ENCODE data around the gene DIO3. TPM values are rescaled to one million over a fixed set of nuclear protein-coding genes. Genes with fewer than 3 reads are reported as not detected.
A peak's percentile ranks its signal among the peaks of the same experiment; 100 is the strongest.

The DIO3 gene
- total RNA-seq, 1 experiment from 2014 or later, result not detected

- Histone ChIP-seq H3K27ac (ENCODE audit: insufficient read length, low read depth, low read length) (no peak overlapping the region), H3K27me3 (ENCODE audit: insufficient read depth, low read length) (peaks cover 81% of the 10 kb centered on the region), H2AFZ (ENCODE audit: low read length) (no peak overlapping the region), H3K9ac (ENCODE audit: extremely low read depth, insufficient read length, low read length) (no peak overlapping the region), H3K79me2 (ENCODE audit: insufficient read depth, low read length) (no peaks in the 10 kb centered on the region), H3K4ac (ENCODE audit: low read depth, low read length) (no peak overlapping the region), H2BK12ac (ENCODE audit: insufficient read length, low read depth, low read length) (no peak overlapping the region), H3K4me2 (ENCODE audit: insufficient read depth, insufficient read length, low read length) (peak overlapping the region; percentile 77), H2BK120ac (ENCODE audit: low read depth, low read length, poor library complexity, severe bottlenecking) (no peak overlapping the region), H3K23ac (ENCODE audit: insufficient read length, low read depth, low read length) (no peak overlapping the region), H3K23me2 (ENCODE audit: insufficient read length, low read depth, low read length, poor library complexity, severe bottlenecking) (peaks cover 11% of the 10 kb centered on the region), H3K56ac (ENCODE audit: insufficient read length, low read depth, low read length) (no peak overlapping the region), H2BK5ac (ENCODE audit: insufficient read length, low read length) (no peak overlapping the region), H3K4me1 (ENCODE audit: insufficient read depth, low read length) (no peaks in the 10 kb centered on the region), H2BK20ac (ENCODE audit: low read depth, low read length, poor library complexity, severe bottlenecking) (no peak overlapping the region), H4K5ac (ENCODE audit: insufficient read length, low read depth, low read length) (no peak overlapping the region), H3K79me1 (ENCODE audit: insufficient read depth, low read depth, low read length, poor library complexity, severe bottlenecking) (no peaks in the 10 kb centered on the region), H3K9me3 (ENCODE audit: control insufficient read depth, low read depth, low read length) (peaks cover 10% of the 10 kb centered on the region), H3K18ac (ENCODE audit: insufficient read length, low read depth, low read length) (no peak overlapping the region), H2BK15ac (ENCODE audit: low read depth, low read length) (no peak overlapping the region), H4K20me1 (ENCODE audit: control insufficient read depth, insufficient read depth, insufficient read length) (peaks cover 2% of the 10 kb centered on the region), H3K14ac (ENCODE audit: insufficient read depth, low read length) (no peak overlapping the region), H2AK5ac (ENCODE audit: insufficient read length, low read length) (no peak overlapping the region), H4K8ac (replicated peaks; ENCODE audit: insufficient read length, low read depth, low read length) (no peak overlapping the region), H3T11ph (ENCODE audit: low read length) (no peak overlapping the region), H4K91ac (ENCODE audit: insufficient read length, low read depth, low read length) (no peak overlapping the region)
- peaks cover 91% of the 10 kb centered on the region for H3K27me3 Mint-ChIP-seq (ENCODE audit: low read depth)
- H3K4me3 Mint-ChIP-seq, result peak overlapping the region; percentile 52 to 73
- peaks cover 19% of the 10 kb centered on the region in 2 experiments for H3K9me3 Mint-ChIP-seq
- peaks cover 15 to 30% of the 10 kb centered on the region in 2 experiments for H3K4me1 Mint-ChIP-seq
- TF ChIP-seq, protein P1, sequence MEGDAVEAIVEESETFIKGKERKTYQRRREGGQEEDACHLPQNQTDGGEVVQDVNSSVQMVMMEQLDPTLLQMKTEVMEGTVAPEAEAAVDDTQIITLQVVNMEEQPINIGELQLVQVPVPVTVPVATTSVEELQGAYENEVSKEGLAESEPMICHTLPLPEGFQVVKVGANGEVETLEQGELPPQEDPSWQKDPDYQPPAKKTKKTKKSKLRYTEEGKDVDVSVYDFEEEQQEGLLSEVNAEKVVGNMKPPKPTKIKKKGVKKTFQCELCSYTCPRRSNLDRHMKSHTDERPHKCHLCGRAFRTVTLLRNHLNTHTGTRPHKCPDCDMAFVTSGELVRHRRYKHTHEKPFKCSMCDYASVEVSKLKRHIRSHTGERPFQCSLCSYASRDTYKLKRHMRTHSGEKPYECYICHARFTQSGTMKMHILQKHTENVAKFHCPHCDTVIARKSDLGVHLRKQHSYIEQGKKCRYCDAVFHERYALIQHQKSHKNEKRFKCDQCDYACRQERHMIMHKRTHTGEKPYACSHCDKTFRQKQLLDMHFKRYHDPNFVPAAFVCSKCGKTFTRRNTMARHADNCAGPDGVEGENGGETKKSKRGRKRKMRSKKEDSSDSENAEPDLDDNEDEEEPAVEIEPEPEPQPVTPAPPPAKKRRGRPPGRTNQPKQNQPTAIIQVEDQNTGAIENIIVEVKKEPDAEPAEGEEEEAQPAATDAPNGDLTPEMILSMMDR (conservative IDR thresholded peaks at IDR 0.05), result no peak
- WGBS (ENCODE audit: extremely low coverage, insufficient read length, low lambda C conversion rate), result no CpG with 5 or more reads among the region's 54 CpGs
- DNase-seq, result peak; percentile 68
- H3K36me3 Mint-ChIP-seq (ENCODE audit: insufficient read depth in 1 of 3, low read depth in 3 of 3), result peaks cover 4 to 9% (median 5%) of the 10 kb centered on the region in 3 experiments; a peak in 6 of 7 replicates
- no peak overlapping the region for H3K27ac Mint-ChIP-seq
Observed at GRCh38 chr14:101563654-101564443, 2.6 kb downstream of the DIO3 start.

Data from H9 (cell line).